ENCODE measurements around the gene DNAH17. TPM values are rescaled to one million over a fixed set of nuclear protein-coding genes. Genes with fewer than 3 reads are reported as not detected.

DNAH17 gene
- polyA plus RNA-seq, 3 donors = 0.01 to 0.51 (median 0.11) TPM

DNA sequence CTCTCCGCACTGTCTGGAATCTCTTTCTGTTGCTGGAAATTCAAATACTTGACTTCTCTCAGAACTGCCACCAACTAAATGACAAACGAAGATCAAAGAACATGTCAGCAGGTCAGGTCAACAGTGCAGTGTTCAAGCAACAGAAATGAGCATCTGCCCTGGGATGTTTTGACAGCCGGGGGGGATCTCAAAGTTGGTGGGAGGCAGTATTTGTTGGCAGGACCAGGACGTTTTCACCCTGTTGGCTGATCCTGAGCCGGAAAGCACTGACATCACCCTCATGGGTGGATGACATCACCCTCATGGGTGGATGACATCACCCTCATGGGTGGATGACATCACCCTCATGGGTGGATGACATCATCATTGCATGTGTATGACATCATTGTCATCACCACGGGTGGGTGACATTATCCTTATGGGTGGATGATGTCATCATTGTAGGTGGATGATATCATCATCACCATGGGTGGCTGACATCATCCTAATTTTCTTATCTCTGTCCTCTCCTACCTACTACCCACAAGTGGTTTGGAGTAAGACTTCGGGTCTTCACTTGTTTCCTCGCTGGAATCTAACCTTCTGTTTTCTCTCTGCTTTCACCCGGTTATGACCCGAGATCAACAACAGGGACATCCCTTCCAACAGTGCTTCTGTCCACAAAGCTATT, 18.9 kb downstream of the DNAH17 start:
- TF ChIP-seq, protein P1, sequence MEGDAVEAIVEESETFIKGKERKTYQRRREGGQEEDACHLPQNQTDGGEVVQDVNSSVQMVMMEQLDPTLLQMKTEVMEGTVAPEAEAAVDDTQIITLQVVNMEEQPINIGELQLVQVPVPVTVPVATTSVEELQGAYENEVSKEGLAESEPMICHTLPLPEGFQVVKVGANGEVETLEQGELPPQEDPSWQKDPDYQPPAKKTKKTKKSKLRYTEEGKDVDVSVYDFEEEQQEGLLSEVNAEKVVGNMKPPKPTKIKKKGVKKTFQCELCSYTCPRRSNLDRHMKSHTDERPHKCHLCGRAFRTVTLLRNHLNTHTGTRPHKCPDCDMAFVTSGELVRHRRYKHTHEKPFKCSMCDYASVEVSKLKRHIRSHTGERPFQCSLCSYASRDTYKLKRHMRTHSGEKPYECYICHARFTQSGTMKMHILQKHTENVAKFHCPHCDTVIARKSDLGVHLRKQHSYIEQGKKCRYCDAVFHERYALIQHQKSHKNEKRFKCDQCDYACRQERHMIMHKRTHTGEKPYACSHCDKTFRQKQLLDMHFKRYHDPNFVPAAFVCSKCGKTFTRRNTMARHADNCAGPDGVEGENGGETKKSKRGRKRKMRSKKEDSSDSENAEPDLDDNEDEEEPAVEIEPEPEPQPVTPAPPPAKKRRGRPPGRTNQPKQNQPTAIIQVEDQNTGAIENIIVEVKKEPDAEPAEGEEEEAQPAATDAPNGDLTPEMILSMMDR (IDR thresholded peaks at IDR 0.05) = no peak
- WGBS (ENCODE audit: insufficient coverage) = 95% methylated on average over 9 of the region's 10 CpGs
- no peak overlapping the region for H3K4me2 ChIP-seq (replicated peaks; ENCODE audit: extremely low read depth, low read length, poor library complexity, severe bottlenecking)
- H3K27ac ChIP-seq (ENCODE audit: low read depth in 1 of 2, low read length in 2 of 2) = no peak overlapping the region
- no peaks in the 10 kb centered on the region for H3K36me3 ChIP-seq (replicated peaks in 1 of 2; ENCODE audit: control insufficient read depth in 1 of 2, insufficient read depth in 2 of 2, low read length in 2 of 2)
- intact Hi-C loops (cut with micrococcal nuclease) = loop anchor here in 1 of 2 donors (5.0 kb wide), 1 partner anchor 34 kb away; no protein-coding TSS in a partner anchor
- no peaks in the 10 kb centered on the region for H3K9me3 Mint-ChIP-seq
- no peak overlapping the region for H3K4me3 Mint-ChIP-seq
- H3K9ac ChIP-seq (ENCODE audit: insufficient read depth, low read length, poor library complexity, severe bottlenecking) = no peak overlapping the region
- H2AFZ ChIP-seq (ENCODE audit: insufficient read depth, low read depth, low read length, poor library complexity, severe bottlenecking) = no peak overlapping the region
- no peaks in the 10 kb centered on the region for H3K4me1 ChIP-seq (ENCODE audit: control insufficient read depth in 1 of 2, insufficient read depth in 2 of 2, low read length in 2 of 2)
- peaks cover 2 to 5% (median 4%) of the 10 kb centered on the region in 3 donors for H3K27me3 Mint-ChIP-seq (ENCODE audit: low read depth in 3 of 3)
- no peak overlapping the region for H3K4me3 ChIP-seq (replicated peaks in 1 of 3; ENCODE audit: low read depth in 2 of 3, low read length in 3 of 3)
- no peaks in the 10 kb centered on the region for H3K27me3 ChIP-seq (ENCODE audit: control insufficient read depth in 2 of 2, insufficient read depth in 2 of 2, low read length in 2 of 2)
- no peaks in the 10 kb centered on the region for H3K9me3 ChIP-seq (replicated peaks in 1 of 2; ENCODE audit: control insufficient read depth in 1 of 2, insufficient read depth in 1 of 2, low read length in 2 of 2)
- H3K4me1 Mint-ChIP-seq = no peaks in the 10 kb centered on the region
- no peak overlapping the region for H3K27ac Mint-ChIP-seq
- H3K79me2 ChIP-seq (ENCODE audit: insufficient read depth, low read length) = no peaks in the 10 kb centered on the region
- no peaks in the 10 kb centered on the region for H4K20me1 ChIP-seq (ENCODE audit: insufficient read depth, low read length)
- no peaks in the 10 kb centered on the region for H3K36me3 Mint-ChIP-seq
- peak in 2 of 3 donors; percentile 51 to 61 for DNase-seq

DNA sequence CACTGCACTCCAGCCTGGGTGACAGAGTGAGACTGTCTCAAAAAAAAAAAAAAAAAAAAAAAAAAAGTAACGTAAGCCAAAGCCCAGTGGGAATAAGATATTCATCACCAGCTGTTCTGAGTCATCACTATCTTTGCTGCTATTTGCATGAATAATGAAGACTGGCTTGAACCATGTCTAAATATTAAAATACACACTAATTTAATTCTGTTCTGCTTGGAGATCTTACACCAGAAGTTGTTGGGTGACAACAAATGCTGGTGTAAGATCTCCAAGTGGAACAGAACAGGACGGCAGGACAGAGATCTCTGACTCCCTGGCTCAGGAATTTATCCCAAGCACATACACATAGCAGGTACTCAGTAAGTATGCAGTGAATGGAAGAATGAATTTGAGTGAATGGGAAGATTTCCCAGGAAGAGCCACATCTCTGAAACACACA, 19.6 kb downstream of the DNAH17 start:
- no peak overlapping the region for H3K4me3 Mint-ChIP-seq
- Histone ChIP-seq H3K27ac (ENCODE audit: low read depth in 1 of 2, low read length in 2 of 2) (no peak overlapping the region), H3K9ac (ENCODE audit: insufficient read depth, low read length, poor library complexity, severe bottlenecking) (no peak overlapping the region), H4K20me1 (ENCODE audit: insufficient read depth, low read length) (no peaks in the 10 kb centered on the region), H3K4me3 (replicated peaks in 1 of 3; ENCODE audit: low read depth in 2 of 3, low read length in 3 of 3) (no peak overlapping the region), H3K36me3 (replicated peaks in 1 of 2; ENCODE audit: control insufficient read depth in 1 of 2, insufficient read depth in 2 of 2, low read length in 2 of 2) (no peaks in the 10 kb centered on the region), H3K4me2 (replicated peaks; ENCODE audit: extremely low read depth, low read length, poor library complexity, severe bottlenecking) (no peak overlapping the region), H3K4me1 (ENCODE audit: control insufficient read depth in 1 of 2, insufficient read depth in 2 of 2, low read length in 2 of 2) (no peaks in the 10 kb centered on the region), H3K27me3 (ENCODE audit: control insufficient read depth in 2 of 2, insufficient read depth in 2 of 2, low read length in 2 of 2) (no peaks in the 10 kb centered on the region), H3K9me3 (replicated peaks in 1 of 2; ENCODE audit: control insufficient read depth in 1 of 2, insufficient read depth in 1 of 2, low read length in 2 of 2) (no peaks in the 10 kb centered on the region), H2AFZ (ENCODE audit: insufficient read depth, low read depth, low read length, poor library complexity, severe bottlenecking) (no peak overlapping the region), H3K79me2 (ENCODE audit: insufficient read depth, low read length) (no peaks in the 10 kb centered on the region)
- no peaks in the 10 kb centered on the region for H3K4me1 Mint-ChIP-seq
- H3K27me3 Mint-ChIP-seq (ENCODE audit: low read depth in 3 of 3) = peaks cover 2 to 5% (median 3%) of the 10 kb centered on the region in 3 donors
- intact Hi-C loops (cut with micrococcal nuclease) = loop anchor here in 1 of 2 donors (5.0 kb wide), 1 partner anchor 35 kb away; no protein-coding TSS in a partner anchor
- DNase-seq = peak in 2 of 3 donors; percentile 46 to 60
- no peaks in the 10 kb centered on the region for H3K36me3 Mint-ChIP-seq
- no peak overlapping the region for H3K27ac Mint-ChIP-seq
- WGBS (ENCODE audit: insufficient coverage) = no CpG with 5 or more reads among the region's 2 CpGs
- H3K9me3 Mint-ChIP-seq = peaks cover 0 to 2% (median 0%) of the 10 kb centered on the region in 7 donors
- TF ChIP-seq, protein P1 (IDR thresholded peaks at IDR 0.05) = no peak

Measured in CD14-positive monocyte (primary cell).